ENCODE results near the gene CDA. TPM values are rescaled to one million over a fixed set of nuclear protein-coding genes. Genes with fewer than 3 reads are reported as not detected.

Gene CDA
- total and polyA plus RNA-seq, 2 donors (not counting 3 experiments of a cell fraction or from before 2014, with no cell fraction given): 0.35 to 1.9 TPM

GRCh38 chr1:20621012-20621411, 32.1 kb downstream of the CDA start:
- H3K9me1 ChIP-seq (replicated peaks; ENCODE audit: control insufficient read depth, extremely low read depth, insufficient read depth, low read length): no peaks in the 10 kb centered on the region
- H2AFZ ChIP-seq (ENCODE audit: low read depth, low read length): no peak overlapping the region
- ChIA-PET POLR2A (no interaction called here), CTCF (interaction anchor here (2.2 kb wide), 1 partner anchor 12 kb away, joined by 8 read pairs; the partner anchor contains the start of gene PINK1)
- H3K9ac ChIP-seq (replicated peaks; ENCODE audit: extremely low read depth, insufficient read depth, low read length): no peak overlapping the region
- no peaks in the 10 kb centered on the region for H4K20me1 ChIP-seq (replicated peaks; ENCODE audit: control insufficient read depth, extremely low read depth, insufficient read depth, low read length)
- H3K9me3 ChIP-seq (replicated peaks; ENCODE audit: control insufficient read depth, insufficient read depth, low read length): no peaks in the 10 kb centered on the region
- DNase-seq (ENCODE audit: low read depth, low spot score): no peak
- H3K4me3 ChIP-seq (replicated peaks in 1 of 3; ENCODE audit: insufficient read depth in 1 of 3, low read depth in 1 of 3, low read length in 3 of 3): no peak overlapping the region
- H3K79me2 ChIP-seq (ENCODE audit: control insufficient read depth, insufficient read depth, low read length): no peaks in the 10 kb centered on the region
- H3K4me2 ChIP-seq (ENCODE audit: insufficient read depth, low read length): no peak overlapping the region
- intact Hi-C loops (cut with micrococcal nuclease) (no loop called here), dilution Hi-C loops (cut with MboI; ENCODE audit: extremely low pct_ligation_motif_present, low sequenced_read_pairs) (no loop called here)
- no TSS peak for BruUV-seq (replicated peaks)
- no peak overlapping the region for H3K27ac ChIP-seq (ENCODE audit: insufficient read depth, low read depth, low read length)
- H3K27me3 ChIP-seq (ENCODE audit: control insufficient read depth in 2 of 2, insufficient read depth in 2 of 2, low read length in 2 of 2): peaks cover 0 to 2% of the 10 kb centered on the region in 2 experiments
- TF ChIP-seq CTCF (IDR thresholded peaks at IDR 0.05; ENCODE audit: extremely low read depth in 1 of 2, insufficient read depth in 1 of 2, low read depth in 1 of 2, low read length in 2 of 2): no peak
- no peak for TF ChIP-seq FOS (IDR thresholded peaks at IDR 0.05; ENCODE audit: borderline replicate concordance, insufficient read depth, low read length)
- TF ChIP-seq POLR2AphosphoS5 (IDR thresholded peaks at IDR 0.05; ENCODE audit: insufficient read depth, low read depth, low read length): no peak
- no peak for TF ChIP-seq GATA2 (IDR thresholded peaks at IDR 0.05; ENCODE audit: insufficient read depth, insufficient read length, low read depth, low read length)
- TF ChIP-seq MYC (IDR thresholded peaks at IDR 0.05; ENCODE audit: low read depth, low read length): no peak
- no peaks in the 10 kb centered on the region for H3K4me1 ChIP-seq (ENCODE audit: control insufficient read depth, extremely low read depth, insufficient read depth, low read length)
- FAIRE-seq: no peak
- no peaks in the 10 kb centered on the region for H3K36me3 ChIP-seq (ENCODE audit: control insufficient read depth in 2 of 2, extremely low read depth in 1 of 2, insufficient read depth in 2 of 2, low read length in 2 of 2)

GRCh38 chr1:20624709-20625108, 35.8 kb downstream of the CDA start:
- FAIRE-seq (no peak), DNase-seq (ENCODE audit: low read depth, low spot score) (no peak)
- CTCF ChIA-PET: interaction anchor here (1.1 to 1.3 kb wide), 2 partner anchors 9 to 50 kb away, joined by 3 to 4 read pairs; no protein-coding TSS in a partner anchor
- Histone ChIP-seq H2AFZ (ENCODE audit: low read depth, low read length) (no peak overlapping the region), H3K36me3 (ENCODE audit: control insufficient read depth in 2 of 2, extremely low read depth in 1 of 2, insufficient read depth in 2 of 2, low read length in 2 of 2) (no peaks in the 10 kb centered on the region), H3K4me2 (ENCODE audit: insufficient read depth, low read length) (no peak overlapping the region), H3K79me2 (ENCODE audit: control insufficient read depth, insufficient read depth, low read length) (no peaks in the 10 kb centered on the region), H3K9me3 (replicated peaks; ENCODE audit: control insufficient read depth, insufficient read depth, low read length) (no peaks in the 10 kb centered on the region), H4K20me1 (replicated peaks; ENCODE audit: control insufficient read depth, extremely low read depth, insufficient read depth, low read length) (no peaks in the 10 kb centered on the region), H3K9ac (replicated peaks; ENCODE audit: extremely low read depth, insufficient read depth, low read length) (no peak overlapping the region), H3K4me1 (ENCODE audit: control insufficient read depth, extremely low read depth, insufficient read depth, low read length) (no peaks in the 10 kb centered on the region), H3K9me1 (replicated peaks; ENCODE audit: control insufficient read depth, extremely low read depth, insufficient read depth, low read length) (no peaks in the 10 kb centered on the region), H3K27me3 (ENCODE audit: control insufficient read depth in 2 of 2, insufficient read depth in 2 of 2, low read length in 2 of 2) (peaks cover 2 to 3% of the 10 kb centered on the region in 2 experiments), H3K4me3 (replicated peaks in 1 of 3; ENCODE audit: insufficient read depth in 1 of 3, low read depth in 1 of 3, low read length in 3 of 3) (no peak overlapping the region), H3K27ac (ENCODE audit: insufficient read depth, low read depth, low read length) (no peak overlapping the region)
- POLR2A ChIA-PET: no interaction called here
- intact Hi-C loops (cut with micrococcal nuclease) (no loop called here), dilution Hi-C loops (cut with MboI; ENCODE audit: extremely low pct_ligation_motif_present, low sequenced_read_pairs) (no loop called here)
- no peak for TF ChIP-seq JUN (IDR thresholded peaks at IDR 0.05; ENCODE audit: borderline replicate concordance, insufficient read depth, insufficient read length, low read depth)
- no peak for TF ChIP-seq FOS (IDR thresholded peaks at IDR 0.05; ENCODE audit: borderline replicate concordance, insufficient read depth, low read length)
- TF ChIP-seq MYC (IDR thresholded peaks at IDR 0.05; ENCODE audit: low read depth, low read length): no peak
- TF ChIP-seq MAX (IDR thresholded peaks at IDR 0.05; ENCODE audit: insufficient read depth, insufficient read length): no peak
- no peak for TF ChIP-seq EZH2 (IDR thresholded peaks at IDR 0.05; ENCODE audit: borderline replicate concordance, low read depth, low read length, severe bottlenecking)
- no peak for TF ChIP-seq POLR2A (IDR thresholded peaks at IDR 0.05; ENCODE audit: low read depth, low read length)
- no peak for TF ChIP-seq CTCF (IDR thresholded peaks at IDR 0.05; ENCODE audit: extremely low read depth in 1 of 2, insufficient read depth in 1 of 2, low read depth in 1 of 2, low read length in 2 of 2)
- no peak for TF ChIP-seq GATA2 (IDR thresholded peaks at IDR 0.05; ENCODE audit: insufficient read depth, insufficient read length, low read depth, low read length)
- no peak for TF ChIP-seq POLR2AphosphoS5 (IDR thresholded peaks at IDR 0.05; ENCODE audit: insufficient read depth, low read depth, low read length)
- no TSS peak for BruUV-seq (replicated peaks)
